Lower leg skin (tissue), 3 donors: ENCODE measurements around the gene HES1.

Experiments
- POLR2A ChIP-seq, 2 donors: fragments of 450-650 bp; IDR thresholded peaks; one replicate each; pipeline ENCODE4 v1.6.1; 2016 to 2017; ENCODE audit warnings: antibody characterized with exemption in 2 of 2, mild to moderate bottlenecking in 1 of 2, moderate library complexity in 1 of 2
- TF ChIP-seq, protein P1 (sequence below), 3 donors: fragments of 450-650 bp; IDR thresholded peaks; one replicate each; pipeline ENCODE4 v1.5.1; 2016; ENCODE audit warnings: antibody characterized with exemption in 3 of 3, mild to moderate bottlenecking in 3 of 3, moderate library complexity in 2 of 3

GRCh38 chr3:194145702-194146101, 9.8 kb downstream of the HES1 start:
- no peak for TF ChIP-seq POLR2A (IDR thresholded peaks at IDR 0.05)
- TF ChIP-seq, protein P1, sequence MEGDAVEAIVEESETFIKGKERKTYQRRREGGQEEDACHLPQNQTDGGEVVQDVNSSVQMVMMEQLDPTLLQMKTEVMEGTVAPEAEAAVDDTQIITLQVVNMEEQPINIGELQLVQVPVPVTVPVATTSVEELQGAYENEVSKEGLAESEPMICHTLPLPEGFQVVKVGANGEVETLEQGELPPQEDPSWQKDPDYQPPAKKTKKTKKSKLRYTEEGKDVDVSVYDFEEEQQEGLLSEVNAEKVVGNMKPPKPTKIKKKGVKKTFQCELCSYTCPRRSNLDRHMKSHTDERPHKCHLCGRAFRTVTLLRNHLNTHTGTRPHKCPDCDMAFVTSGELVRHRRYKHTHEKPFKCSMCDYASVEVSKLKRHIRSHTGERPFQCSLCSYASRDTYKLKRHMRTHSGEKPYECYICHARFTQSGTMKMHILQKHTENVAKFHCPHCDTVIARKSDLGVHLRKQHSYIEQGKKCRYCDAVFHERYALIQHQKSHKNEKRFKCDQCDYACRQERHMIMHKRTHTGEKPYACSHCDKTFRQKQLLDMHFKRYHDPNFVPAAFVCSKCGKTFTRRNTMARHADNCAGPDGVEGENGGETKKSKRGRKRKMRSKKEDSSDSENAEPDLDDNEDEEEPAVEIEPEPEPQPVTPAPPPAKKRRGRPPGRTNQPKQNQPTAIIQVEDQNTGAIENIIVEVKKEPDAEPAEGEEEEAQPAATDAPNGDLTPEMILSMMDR (IDR thresholded peaks at IDR 0.05), result no peak
